ENCODE data around the gene GCNT3.
A peak's percentile ranks its signal among the peaks of the same experiment; 100 is the strongest.

GCNT3 gene

GRCh38 chr15:59646277-59646676 lies 34.7 kb downstream of the GCNT3 start:
- H3K27ac ChIP-seq, result no peak overlapping the region
- no peak for TF ChIP-seq CTCF (conservative IDR thresholded peaks at IDR 0.05)

GRCh38 chr15:59647085-59647484 lies 35.5 kb downstream of the GCNT3 start:
- TF ChIP-seq CTCF (conservative IDR thresholded peaks at IDR 0.05), result no peak
- no peak overlapping the region for H3K27ac ChIP-seq

- no peak for TF ChIP-seq CTCF (conservative IDR thresholded peaks at IDR 0.05)
- H3K27ac ChIP-seq, result peak overlapping the region; percentile 80
These were observed 38.0 kb downstream of the GCNT3 start for GRCh38 chr15:59649603-59650002.

- TF ChIP-seq CTCF (conservative IDR thresholded peaks at IDR 0.05), result no peak
- H3K27ac ChIP-seq, result no peak overlapping the region
These were observed 42.5 kb downstream of the GCNT3 start for GRCh38 chr15:59654046-59654445.

- peak within 1 kb of the TSS; percentile 76 for H3K27ac ChIP-seq
- TF ChIP-seq CTCF (conservative IDR thresholded peaks at IDR 0.05), result no peak
These were observed 45.5 kb downstream of the GCNT3 start, which contains the start of gene GTF2A2 for GRCh38 chr15:59656897-59657634. Gene GTF2A2 (minus strand): TSS chr15:59657515. CDS start chr15:59652277, 5,238 bp downstream.

GRCh38 chr15:59657635-59658125 lies 46.1 kb downstream of the GCNT3 start:
- TF ChIP-seq CTCF (conservative IDR thresholded peaks at IDR 0.05), result no peak

GRCh38 chr15:59659366-59659765 lies 47.8 kb downstream of the GCNT3 start:
- no peak overlapping the region for H3K27ac ChIP-seq

More at GRCh38 chr15:59657635-59658125, 46.1 kb downstream of the GCNT3 start:
- peak overlapping the region; percentile 76 for H3K27ac ChIP-seq

More at GRCh38 chr15:59659366-59659765, 47.8 kb downstream of the GCNT3 start:
- TF ChIP-seq CTCF (conservative IDR thresholded peaks at IDR 0.05), result no peak
